ENCODE results near the gene HIGD2A.

HIGD2A gene

GRCh38 chr5:176384366-176384930 is 4.1 kb upstream of the HIGD2A start:
- H3K36me3 ChIP-seq (ENCODE audit: low read length), result peaks cover 12% of the 10 kb centered on the region
- no peaks in the 10 kb centered on the region for H3K27me3 ChIP-seq (ENCODE audit: low read length)
- TF ChIP-seq CTCF (IDR thresholded peaks at IDR 0.05; ENCODE audit: insufficient read depth, low read length, poor library complexity, severe bottlenecking), result no peak
- TF ChIP-seq EZH2phosphoT487 (conservative IDR thresholded peaks at IDR 0.05; ENCODE audit: low read length), result no peak
- H3K79me2 ChIP-seq (ENCODE audit: insufficient read depth, low read length), result peaks cover 43% of the 10 kb centered on the region
- H3K9me2 ChIP-seq (replicated peaks; ENCODE audit: insufficient read depth, low read length), result no peaks in the 10 kb centered on the region
- H3K4me2 ChIP-seq (ENCODE audit: low read depth, low read length, poor library complexity, severe bottlenecking), result no peak overlapping the region
- H3K27ac ChIP-seq (ENCODE audit: low read depth, low read length), result no peak overlapping the region
- peaks cover 8% of the 10 kb centered on the region; the same call in 1 of the 2 replicates for H4K20me1 ChIP-seq (ENCODE audit: low read depth, low read length)
- H2AFZ ChIP-seq (ENCODE audit: low read depth, low read length, severe bottlenecking), result no peak overlapping the region
- H3K9ac ChIP-seq (ENCODE audit: low read length), result no peak overlapping the region
- H3K4me3 ChIP-seq (ENCODE audit: insufficient read depth, low read length, poor library complexity, severe bottlenecking), result no peak overlapping the region
- peaks cover 10% of the 10 kb centered on the region; the same call in 1 of the 2 replicates for H3F3A ChIP-seq (ENCODE audit: insufficient read depth)
- H3K9me3 ChIP-seq (ENCODE audit: insufficient read depth, low read length), result no peaks in the 10 kb centered on the region

- Histone ChIP-seq H3K79me2 (ENCODE audit: insufficient read depth, low read length) (peaks cover 48% of the 10 kb centered on the region), H3K4me2 (ENCODE audit: low read depth, low read length, poor library complexity, severe bottlenecking) (no peak overlapping the region), H3K4me3 (ENCODE audit: insufficient read depth, low read length, poor library complexity, severe bottlenecking) (no peak overlapping the region), H4K20me1 (ENCODE audit: low read depth, low read length) (peaks cover 8% of the 10 kb centered on the region; the same call in 1 of the 2 replicates), H3F3A (ENCODE audit: insufficient read depth) (peaks cover 8% of the 10 kb centered on the region; the same call in 1 of the 2 replicates), H2AFZ (ENCODE audit: low read depth, low read length, severe bottlenecking) (no peak overlapping the region), H3K27ac (ENCODE audit: low read depth, low read length) (no peak overlapping the region), H3K36me3 (ENCODE audit: low read length) (peaks cover 12% of the 10 kb centered on the region), H3K9me2 (replicated peaks; ENCODE audit: insufficient read depth, low read length) (no peaks in the 10 kb centered on the region), H3K9ac (ENCODE audit: low read length) (no peak overlapping the region), H3K27me3 (ENCODE audit: low read length) (no peaks in the 10 kb centered on the region), H3K9me3 (ENCODE audit: insufficient read depth, low read length) (no peaks in the 10 kb centered on the region)
- TF ChIP-seq EZH2phosphoT487 (conservative IDR thresholded peaks at IDR 0.05; ENCODE audit: low read length) (no peak), CTCF (IDR thresholded peaks at IDR 0.05; ENCODE audit: insufficient read depth, low read length, poor library complexity, severe bottlenecking) (no peak)
These were observed 3.6 kb upstream of the HIGD2A start for GRCh38 chr5:176384991-176385390.

GRCh38 chr5:176386491-176386890 is 2.1 kb upstream of the HIGD2A start:
- Histone ChIP-seq H3K9me2 (replicated peaks; ENCODE audit: insufficient read depth, low read length) (no peaks in the 10 kb centered on the region), H3K79me2 (ENCODE audit: insufficient read depth, low read length) (peaks cover 52% of the 10 kb centered on the region), H2AFZ (ENCODE audit: low read depth, low read length, severe bottlenecking) (no peak overlapping the region), H3K4me2 (ENCODE audit: low read depth, low read length, poor library complexity, severe bottlenecking) (peak overlapping the region; percentile 78), H3K27ac (ENCODE audit: low read depth, low read length) (no peak overlapping the region), H3K36me3 (ENCODE audit: low read length) (peaks cover 12% of the 10 kb centered on the region), H3K9me3 (ENCODE audit: insufficient read depth, low read length) (no peaks in the 10 kb centered on the region), H3K9ac (ENCODE audit: low read length) (peak overlapping the region; percentile 85), H3K4me3 (ENCODE audit: insufficient read depth, low read length, poor library complexity, severe bottlenecking) (peak overlapping the region; percentile 92), H3K27me3 (ENCODE audit: low read length) (no peaks in the 10 kb centered on the region), H3F3A (ENCODE audit: insufficient read depth) (0 out of 2 replicates have a peak, but pooled peaks cover 3% of the 10 kb centered on the region), H4K20me1 (ENCODE audit: low read depth, low read length) (peaks cover 8% of the 10 kb centered on the region; the same call in 1 of the 2 replicates)
- TF ChIP-seq EZH2phosphoT487 (conservative IDR thresholded peaks at IDR 0.05; ENCODE audit: low read length) (no peak), CTCF (IDR thresholded peaks at IDR 0.05; ENCODE audit: insufficient read depth, low read length, poor library complexity, severe bottlenecking) (no peak)

All from SU-DHL-6 (cell line).